Liver (tissue), 9 donors: ENCODE data around the gene TUB. TPM values are rescaled to one million over a fixed set of nuclear protein-coding genes. Genes with fewer than 3 reads are reported as not detected.

Source experiments
- DNase-seq: peaks from one replicate; pipeline ENCODE4 v3.0.0-alpha.2; 2017; ENCODE audit warnings: low spot score
- H3K27ac ChIP-seq, 2 donors: one replicate each; pipeline ENCODE4 v1.7.0; 2013; ENCODE audit warnings: inconsistent platforms in 2 of 2, low read length in 2 of 2, control low read depth in 1 of 2, low read depth in 1 of 2, mild to moderate bottlenecking in 1 of 2
- H3K27me3 ChIP-seq, 4 donors: one replicate each; pipeline versions ENCODE4 v1.6.1 to v1.7.0; 2013; ENCODE audit warnings: low read length in 3 of 4, inconsistent platforms in 1 of 4, mild to moderate bottlenecking in 1 of 4, moderate library complexity in 1 of 4; ENCODE audit not compliant: control insufficient read depth in 4 of 4, insufficient read depth in 4 of 4
- H3K36me3 ChIP-seq, 4 donors: one replicate each; pipeline versions ENCODE4 v1.6.1 to v1.7.0; 2013; ENCODE audit warnings: low read length in 3 of 4, mild to moderate bottlenecking in 3 of 4, low read depth in 1 of 4, moderate library complexity in 1 of 4; ENCODE audit not compliant: control insufficient read depth in 4 of 4, insufficient read depth in 3 of 4
- H3K4me1 ChIP-seq, 4 donors: one replicate each; pipeline versions ENCODE4 v1.6.1 to v1.7.0; 2013; ENCODE audit warnings: low read length in 3 of 4, mild to moderate bottlenecking in 3 of 4, moderate library complexity in 1 of 4; ENCODE audit not compliant: control insufficient read depth in 4 of 4, insufficient read depth in 4 of 4
- H3K4me3 ChIP-seq, 3 donors: one replicate each; pipeline versions ENCODE4 v1.6.1 to v1.7.0; 2013; ENCODE audit warnings: low read length in 3 of 3, control low read depth in 1 of 3, low read depth in 1 of 3, mild to moderate bottlenecking in 1 of 3
- H3K9ac ChIP-seq, 2 donors: one replicate each; pipeline ENCODE4 v1.7.0; 2013; ENCODE audit warnings: low read length in 2 of 2, mild to moderate bottlenecking in 2 of 2, moderate library complexity in 2 of 2, control low read depth in 1 of 2, low read depth in 1 of 2
- H3K9me3 ChIP-seq, 4 donors: one replicate each; pipeline versions ENCODE4 v1.6.1 to v1.7.0; 2013; ENCODE audit warnings: low read length in 3 of 4; ENCODE audit not compliant: control insufficient read depth in 4 of 4
- EGR1 ChIP-seq, 2 donors: IDR thresholded peaks; 2 replicates each; pipeline ENCODE4 v1.6.1; 2016 to 2018; ENCODE audit warnings: antibody characterized with exemption in 2 of 2, low read depth in 2 of 2
- FOXA1 ChIP-seq: IDR thresholded peaks from 2 replicates; pipeline ENCODE4 v1.6.1; 2016; ENCODE audit warnings: antibody characterized with exemption
- FOXA2 ChIP-seq: IDR thresholded peaks from 2 replicates; pipeline ENCODE4 v1.6.1; 2016; ENCODE audit warnings: antibody characterized with exemption
- GABPA ChIP-seq, 2 donors: IDR thresholded peaks in 1 of 2; conservative IDR thresholded peaks in 1 of 2; 2 replicates each; pipeline ENCODE4 v1.6.1; 2016; ENCODE audit warnings: antibody characterized with exemption in 2 of 2, mild to moderate bottlenecking in 1 of 2, moderate library complexity in 1 of 2
- HNF4A ChIP-seq, 2 donors: conservative IDR thresholded peaks; 2 replicates each; pipeline ENCODE4 v1.6.1; 2016; ENCODE audit warnings: antibody characterized with exemption in 2 of 2, mild to moderate bottlenecking in 2 of 2
- HNF4G ChIP-seq: IDR thresholded peaks from 2 replicates; pipeline ENCODE4 v1.6.1; 2016; ENCODE audit warnings: antibody characterized with exemption
- JUND ChIP-seq, 2 donors: IDR thresholded peaks; 2 replicates each; pipeline ENCODE4 v1.6.1; 2016; ENCODE audit warnings: antibody characterized with exemption in 2 of 2
- NR2F2 ChIP-seq: IDR thresholded peaks from 2 replicates; pipeline ENCODE4 v1.6.1; 2016; ENCODE audit warnings: antibody characterized with exemption
- RAD21 ChIP-seq, 2 donors: IDR thresholded peaks; 2 replicates each; pipeline ENCODE4 v1.6.1; 2016; ENCODE audit warnings: antibody characterized with exemption in 2 of 2, mild to moderate bottlenecking in 2 of 2
- RXRA ChIP-seq, 2 donors: IDR thresholded peaks; 2 replicates each; pipeline ENCODE4 v1.6.1; 2017 to 2018; ENCODE audit warnings: antibody characterized with exemption in 2 of 2, mild to moderate bottlenecking in 1 of 2
- SP1 ChIP-seq: IDR thresholded peaks from 2 replicates; pipeline ENCODE4 v1.6.1; 2018; ENCODE audit warnings: antibody characterized with exemption, mild to moderate bottlenecking
- TAF1 ChIP-seq: conservative IDR thresholded peaks from 2 replicates; pipeline ENCODE4 v1.6.1; 2016; ENCODE audit warnings: antibody characterized with exemption, mild to moderate bottlenecking
- YY1 ChIP-seq: IDR thresholded peaks from 2 replicates; pipeline ENCODE4 v1.6.1; 2016; ENCODE audit warnings: antibody characterized with exemption, mild to moderate bottlenecking
- WGBS: extraction: QIAGEN DNeasy Blood & Tissue Kit; methylation state at CpG from one replicate; pipeline ENCODE4 v1.1.7; 2013; 5-methylcytosine and 5-hydroxymethylcytosine counted together
- polyA plus RNA-seq, 2 donors: library from polyadenylated mRNA; stranded (reverse) in 1 of 2; unstranded in 1 of 2; fragments of 200-250 nt in 1 of 2; fragments of >200 nt in 1 of 2; fragmentation: Nextera tagmentation in 1 of 2; extraction: Ambion mirVana in 1 of 2; gene quantifications; one replicate each; pipeline versions ENCODE4 v1.2.1 to v1.2.3, GENCODE V29; 2013 to 2015
- total RNA-seq, 2 donors: library from RNA; depleted of rRNA; stranded (reverse); fragments of >200 nt; gene quantifications; one replicate each; pipeline ENCODE4 v1.2.3, GENCODE V29; 2014
- TF ChIP-seq, protein P1 (sequence below): IDR thresholded peaks from 2 replicates; pipeline ENCODE4 v1.6.1; 2016; ENCODE audit warnings: antibody characterized with exemption
- TF ChIP-seq, protein P2 (sequence below): IDR thresholded peaks from 2 replicates; pipeline ENCODE4 v1.6.1; 2016; ENCODE audit warnings: antibody characterized with exemption, mild to moderate bottlenecking
- TF ChIP-seq, protein P3 (sequence below): IDR thresholded peaks from 2 replicates; pipeline ENCODE4 v1.6.1; 2016; ENCODE audit warnings: antibody characterized with exemption
- TF ChIP-seq, protein P4 (sequence below): fragments of 150-350 bp; IDR thresholded peaks from 2 replicates; pipeline ENCODE4 v1.5.1; 2017; ENCODE audit warnings: improper control_type of control experiment, low read depth, low read length; ENCODE audit not compliant: missing input control
- TF ChIP-seq, protein P5 (sequence below): IDR thresholded peaks from 2 replicates; pipeline ENCODE4 v1.6.1; 2016; ENCODE audit warnings: antibody characterized with exemption
- donor health status: healthy.
- donor health status: healthy.
- donor health status: healthy.
- donor health status: healthy.
- donor health status: healthy.

Gene TUB
- total and polyA plus RNA-seq, 4 donors: 0.15 to 1.3 (median 0.66) TPM

DNA sequence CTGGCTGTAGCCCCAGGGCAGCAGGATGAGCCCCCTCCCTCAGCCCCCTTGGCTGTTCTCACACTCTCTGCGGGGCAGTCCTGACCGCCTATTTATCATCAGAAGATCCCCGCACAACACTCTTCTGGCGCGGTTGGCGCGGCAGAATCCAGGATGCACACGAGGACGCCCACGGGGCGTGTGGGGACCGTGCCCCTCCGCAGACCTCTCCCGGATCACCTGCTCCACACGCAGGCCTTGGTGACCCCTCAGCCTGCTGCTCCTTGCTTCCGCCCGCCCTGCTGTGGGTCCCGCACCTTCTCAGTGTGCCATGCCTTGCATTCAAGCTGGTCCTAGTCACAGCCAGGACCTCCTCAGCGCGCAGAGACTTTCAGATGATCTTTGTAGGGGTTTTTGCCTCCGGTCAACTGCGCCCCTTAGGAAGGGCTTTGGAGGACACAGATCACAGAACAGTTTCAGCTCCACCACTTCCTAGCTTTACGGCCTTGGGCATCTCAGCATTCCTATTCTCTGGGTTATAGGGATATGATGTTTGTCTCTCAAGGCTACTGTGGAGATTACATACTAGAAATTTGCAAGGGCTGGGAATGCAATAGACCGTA, 841 bp upstream of the TUB start:
- TF ChIP-seq, protein P1, sequence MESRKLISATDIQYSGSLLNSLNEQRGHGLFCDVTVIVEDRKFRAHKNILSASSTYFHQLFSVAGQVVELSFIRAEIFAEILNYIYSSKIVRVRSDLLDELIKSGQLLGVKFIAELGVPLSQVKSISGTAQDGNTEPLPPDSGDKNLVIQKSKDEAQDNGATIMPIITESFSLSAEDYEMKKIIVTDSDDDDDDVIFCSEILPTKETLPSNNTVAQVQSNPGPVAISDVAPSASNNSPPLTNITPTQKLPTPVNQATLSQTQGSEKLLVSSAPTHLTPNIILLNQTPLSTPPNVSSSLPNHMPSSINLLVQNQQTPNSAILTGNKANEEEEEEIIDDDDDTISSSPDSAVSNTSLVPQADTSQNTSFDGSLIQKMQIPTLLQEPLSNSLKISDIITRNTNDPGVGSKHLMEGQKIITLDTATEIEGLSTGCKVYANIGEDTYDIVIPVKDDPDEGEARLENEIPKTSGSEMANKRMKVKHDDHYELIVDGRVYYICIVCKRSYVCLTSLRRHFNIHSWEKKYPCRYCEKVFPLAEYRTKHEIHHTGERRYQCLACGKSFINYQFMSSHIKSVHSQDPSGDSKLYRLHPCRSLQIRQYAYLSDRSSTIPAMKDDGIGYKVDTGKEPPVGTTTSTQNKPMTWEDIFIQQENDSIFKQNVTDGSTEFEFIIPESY: no peak
- TF ChIP-seq EGR1 (IDR thresholded peaks at IDR 0.05; ENCODE audit: low read depth in 2 of 2): no peak
- TF ChIP-seq FOXA2: no peak
- TF ChIP-seq, protein P2, sequence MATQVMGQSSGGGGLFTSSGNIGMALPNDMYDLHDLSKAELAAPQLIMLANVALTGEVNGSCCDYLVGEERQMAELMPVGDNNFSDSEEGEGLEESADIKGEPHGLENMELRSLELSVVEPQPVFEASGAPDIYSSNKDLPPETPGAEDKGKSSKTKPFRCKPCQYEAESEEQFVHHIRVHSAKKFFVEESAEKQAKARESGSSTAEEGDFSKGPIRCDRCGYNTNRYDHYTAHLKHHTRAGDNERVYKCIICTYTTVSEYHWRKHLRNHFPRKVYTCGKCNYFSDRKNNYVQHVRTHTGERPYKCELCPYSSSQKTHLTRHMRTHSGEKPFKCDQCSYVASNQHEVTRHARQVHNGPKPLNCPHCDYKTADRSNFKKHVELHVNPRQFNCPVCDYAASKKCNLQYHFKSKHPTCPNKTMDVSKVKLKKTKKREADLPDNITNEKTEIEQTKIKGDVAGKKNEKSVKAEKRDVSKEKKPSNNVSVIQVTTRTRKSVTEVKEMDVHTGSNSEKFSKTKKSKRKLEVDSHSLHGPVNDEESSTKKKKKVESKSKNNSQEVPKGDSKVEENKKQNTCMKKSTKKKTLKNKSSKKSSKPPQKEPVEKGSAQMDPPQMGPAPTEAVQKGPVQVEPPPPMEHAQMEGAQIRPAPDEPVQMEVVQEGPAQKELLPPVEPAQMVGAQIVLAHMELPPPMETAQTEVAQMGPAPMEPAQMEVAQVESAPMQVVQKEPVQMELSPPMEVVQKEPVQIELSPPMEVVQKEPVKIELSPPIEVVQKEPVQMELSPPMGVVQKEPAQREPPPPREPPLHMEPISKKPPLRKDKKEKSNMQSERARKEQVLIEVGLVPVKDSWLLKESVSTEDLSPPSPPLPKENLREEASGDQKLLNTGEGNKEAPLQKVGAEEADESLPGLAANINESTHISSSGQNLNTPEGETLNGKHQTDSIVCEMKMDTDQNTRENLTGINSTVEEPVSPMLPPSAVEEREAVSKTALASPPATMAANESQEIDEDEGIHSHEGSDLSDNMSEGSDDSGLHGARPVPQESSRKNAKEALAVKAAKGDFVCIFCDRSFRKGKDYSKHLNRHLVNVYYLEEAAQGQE: no peak
- TF ChIP-seq SP1: no peak
- no peak for TF ChIP-seq HNF4A (conservative IDR thresholded peaks at IDR 0.05)
- no peak for TF ChIP-seq HNF4G
- TF ChIP-seq JUND (IDR thresholded peaks at IDR 0.05): no peak
- no peak for TF ChIP-seq FOXA1
- TF ChIP-seq NR2F2: no peak
- no peak for TF ChIP-seq RXRA (IDR thresholded peaks at IDR 0.05)
- TF ChIP-seq, protein P3, sequence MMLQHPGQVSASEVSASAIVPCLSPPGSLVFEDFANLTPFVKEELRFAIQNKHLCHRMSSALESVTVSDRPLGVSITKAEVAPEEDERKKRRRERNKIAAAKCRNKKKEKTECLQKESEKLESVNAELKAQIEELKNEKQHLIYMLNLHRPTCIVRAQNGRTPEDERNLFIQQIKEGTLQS: no peak
- TF ChIP-seq, protein P4, sequence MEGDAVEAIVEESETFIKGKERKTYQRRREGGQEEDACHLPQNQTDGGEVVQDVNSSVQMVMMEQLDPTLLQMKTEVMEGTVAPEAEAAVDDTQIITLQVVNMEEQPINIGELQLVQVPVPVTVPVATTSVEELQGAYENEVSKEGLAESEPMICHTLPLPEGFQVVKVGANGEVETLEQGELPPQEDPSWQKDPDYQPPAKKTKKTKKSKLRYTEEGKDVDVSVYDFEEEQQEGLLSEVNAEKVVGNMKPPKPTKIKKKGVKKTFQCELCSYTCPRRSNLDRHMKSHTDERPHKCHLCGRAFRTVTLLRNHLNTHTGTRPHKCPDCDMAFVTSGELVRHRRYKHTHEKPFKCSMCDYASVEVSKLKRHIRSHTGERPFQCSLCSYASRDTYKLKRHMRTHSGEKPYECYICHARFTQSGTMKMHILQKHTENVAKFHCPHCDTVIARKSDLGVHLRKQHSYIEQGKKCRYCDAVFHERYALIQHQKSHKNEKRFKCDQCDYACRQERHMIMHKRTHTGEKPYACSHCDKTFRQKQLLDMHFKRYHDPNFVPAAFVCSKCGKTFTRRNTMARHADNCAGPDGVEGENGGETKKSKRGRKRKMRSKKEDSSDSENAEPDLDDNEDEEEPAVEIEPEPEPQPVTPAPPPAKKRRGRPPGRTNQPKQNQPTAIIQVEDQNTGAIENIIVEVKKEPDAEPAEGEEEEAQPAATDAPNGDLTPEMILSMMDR: no peak
- no peak for TF ChIP-seq RAD21 (IDR thresholded peaks at IDR 0.05)
- TF ChIP-seq TAF1: no peak
- no peak for TF ChIP-seq YY1
- no peak for TF ChIP-seq GABPA (IDR thresholded peaks at IDR 0.05 in 1 of 2, conservative IDR thresholded peaks at IDR 0.05 in 1 of 2)
- TF ChIP-seq, protein P5, sequence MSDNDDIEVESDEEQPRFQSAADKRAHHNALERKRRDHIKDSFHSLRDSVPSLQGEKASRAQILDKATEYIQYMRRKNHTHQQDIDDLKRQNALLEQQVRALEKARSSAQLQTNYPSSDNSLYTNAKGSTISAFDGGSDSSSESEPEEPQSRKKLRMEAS: no peak
- H3K4me3 ChIP-seq: no peak overlapping the region
- no peak overlapping the region for H3K9ac ChIP-seq
- 92% methylated on average over 24 of the region's 24 CpGs for WGBS
- H3K27ac ChIP-seq: no peak overlapping the region
- no peak for DNase-seq
- no peaks in the 10 kb centered on the region for H3K27me3 ChIP-seq
- peaks cover 3 to 7% (median 5%) of the 10 kb centered on the region in 4 donors for H3K4me1 ChIP-seq
- H3K9me3 ChIP-seq: no peaks in the 10 kb centered on the region
- no peaks in the 10 kb centered on the region for H3K36me3 ChIP-seq
